ENCODE data around the gene SLCO1B3.

SLCO1B3 gene

GRCh38 chr12:20822925-20823324 is 12.4 kb downstream of the SLCO1B3 start:
- no peak for DNase-seq (ENCODE audit: low read depth)
- no peak for TF ChIP-seq CTCF (IDR thresholded peaks at IDR 0.05; ENCODE audit: low read length, missing control alignments)
- H3K4me3 ChIP-seq (replicated peaks; ENCODE audit: low read depth, low read length) = no peak overlapping the region

DNA sequence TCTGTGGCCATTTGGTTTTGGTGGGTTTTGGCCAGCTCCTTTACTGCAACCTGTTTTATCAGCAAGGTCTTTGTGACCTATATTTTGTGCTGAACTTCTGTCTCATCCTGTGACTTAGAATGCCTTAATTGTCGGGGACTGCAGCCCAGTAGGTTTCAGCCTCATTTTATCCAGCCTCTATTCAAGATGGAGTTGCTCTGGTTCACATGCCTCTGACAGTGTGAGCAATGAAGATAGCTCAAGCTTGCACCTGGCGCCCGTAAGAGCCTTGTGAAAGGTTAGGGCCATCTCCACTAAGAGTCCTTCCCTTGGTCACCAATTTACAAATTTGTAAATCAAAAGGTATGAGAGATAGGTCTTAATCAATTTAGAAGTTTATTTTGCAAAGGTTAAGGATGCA is 19.4 kb downstream of the SLCO1B3 start:
- no peak for DNase-seq (ENCODE audit: low read depth)
- no peak for TF ChIP-seq CTCF (IDR thresholded peaks at IDR 0.05; ENCODE audit: low read length, missing control alignments)
- H3K4me3 ChIP-seq (replicated peaks; ENCODE audit: low read depth, low read length) = no peak overlapping the region

DNA sequence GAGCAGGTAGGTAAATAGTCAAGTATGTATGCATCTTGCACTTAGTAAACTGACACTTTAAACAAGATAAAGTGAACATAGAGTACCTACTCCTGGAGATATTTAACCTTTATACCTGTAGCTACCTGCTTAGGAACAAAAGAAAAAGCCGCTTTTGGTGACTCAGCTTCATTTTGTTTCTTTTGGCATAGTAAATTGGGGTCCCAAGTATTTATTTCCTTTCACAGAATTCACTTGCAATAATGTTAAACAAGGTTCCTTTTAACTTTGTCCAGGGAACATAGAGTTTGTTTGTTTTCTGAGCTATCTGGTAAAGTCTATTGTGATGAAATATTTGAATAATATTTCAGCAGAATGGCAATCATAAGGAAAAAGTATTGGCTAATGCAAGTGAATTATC is 20.0 kb downstream of the SLCO1B3 start:
- no peak for TF ChIP-seq CTCF (IDR thresholded peaks at IDR 0.05; ENCODE audit: low read length, missing control alignments)
- DNase-seq (ENCODE audit: low read depth) = no peak
- no peak overlapping the region for H3K4me3 ChIP-seq (replicated peaks; ENCODE audit: low read depth, low read length)

- DNase-seq (ENCODE audit: low read depth) = no peak
- no peak for TF ChIP-seq CTCF (IDR thresholded peaks at IDR 0.05; ENCODE audit: low read length, missing control alignments)
- no peak overlapping the region for H3K4me3 ChIP-seq (replicated peaks; ENCODE audit: low read depth, low read length)
Observed at GRCh38 chr12:20832911-20833310, 22.4 kb downstream of the SLCO1B3 start.

DNA sequence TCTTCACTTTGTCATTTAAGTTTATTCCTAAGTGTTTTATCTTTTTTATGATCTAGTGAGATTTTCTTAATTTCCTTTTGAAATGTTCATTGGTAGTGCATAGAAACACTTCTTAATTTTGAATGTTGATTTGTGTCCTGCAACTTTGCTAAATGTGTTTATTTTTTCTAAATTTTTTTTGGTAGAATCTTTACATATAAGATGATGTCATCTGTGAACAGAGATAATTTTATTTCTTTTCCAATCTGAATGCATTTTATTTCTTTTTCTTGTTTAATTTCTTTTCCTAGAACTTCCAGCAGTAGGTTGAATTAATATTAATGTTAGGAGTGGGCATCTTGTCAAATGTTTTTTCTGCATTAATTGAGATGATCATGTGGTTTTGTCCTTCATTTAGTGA is 42.1 kb downstream of the SLCO1B3 start:
- DNase-seq (ENCODE audit: low read depth) = no peak
- no peak for TF ChIP-seq CTCF (IDR thresholded peaks at IDR 0.05; ENCODE audit: low read length, missing control alignments)
- no peak overlapping the region for H3K4me3 ChIP-seq (replicated peaks; ENCODE audit: low read depth, low read length)

DNA sequence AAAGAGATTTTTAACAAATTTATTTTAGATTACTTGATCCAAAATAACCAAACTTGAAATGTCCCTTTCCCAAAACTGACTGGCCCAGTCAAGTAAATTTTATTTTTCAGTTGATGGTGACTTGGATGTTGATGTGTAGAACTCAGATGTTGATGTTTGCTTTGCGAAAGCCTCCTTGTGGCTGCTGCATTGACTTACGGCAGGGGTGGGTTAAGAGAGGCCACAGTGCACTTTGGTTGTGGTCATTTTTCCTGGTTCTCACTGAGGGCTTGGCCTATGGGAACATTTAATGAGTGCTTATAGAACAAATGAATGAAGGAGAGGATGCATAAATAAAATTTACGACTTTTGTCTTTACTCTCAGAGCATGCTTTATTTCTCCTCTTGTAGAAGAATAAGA is 52.6 kb downstream of the SLCO1B3 start:
- no peak for DNase-seq (ENCODE audit: low read depth)
- no peak overlapping the region for H3K4me3 ChIP-seq (replicated peaks; ENCODE audit: low read depth, low read length)
- TF ChIP-seq CTCF (IDR thresholded peaks at IDR 0.05; ENCODE audit: low read length, missing control alignments) = no peak

- TF ChIP-seq CTCF (IDR thresholded peaks at IDR 0.05; ENCODE audit: low read length, missing control alignments) = no peak
- peak; percentile 22 for DNase-seq (ENCODE audit: low read depth)
- no peak overlapping the region for H3K4me3 ChIP-seq (replicated peaks; ENCODE audit: low read depth, low read length)
Observed at GRCh38 chr12:20865873-20866272, 55.4 kb downstream of the SLCO1B3 start.

Measured in fibroblast of pulmonary artery (primary cell).